Activated T-cell treated with anti-CD3 and anti-CD28 coated beads, Interleukin-2, amount 50 U/mL, for 4 hours (primary cell): Measurements from ENCODE around the gene GPRC5C. TPM values are rescaled to one million over a fixed set of nuclear protein-coding genes. Genes with fewer than 3 reads are reported as not detected.
"Not testable (repeated sequence)": the region's sequence is repeated elsewhere in the genome, so short reads cannot be mapped to it uniquely, and the experiment has no call there.

ENCODE experiments used
- ATAC-seq, 2 donors: fragments of 200-7000 bp; cut with Tn5 transposase; one replicate each; pipeline ENCODE4 v1.10.0; 2021
- DNase-seq: peaks from one replicate; pipeline ENCODE4 v3.0.0-alpha.2; 2020
- H3K27me3 Mint-ChIP-seq: one replicate; pipeline ENCODE4 v1.8.0; 2021; ENCODE audit warnings: low read depth, mixed read lengths
- H3K36me3 Mint-ChIP-seq: one replicate; pipeline ENCODE4 v1.8.0; 2022; ENCODE audit warnings: mixed read lengths; ENCODE audit not compliant: insufficient read depth
- H3K4me1 Mint-ChIP-seq: one replicate; pipeline ENCODE4 v1.8.0; 2021; ENCODE audit warnings: low read depth, mixed read lengths
- H3K4me3 Mint-ChIP-seq: one replicate; pipeline ENCODE4 v1.8.0; 2021; ENCODE audit warnings: mild to moderate bottlenecking, moderate library complexity, mixed read lengths
- H3K9me3 Mint-ChIP-seq: one replicate; pipeline ENCODE4 v1.8.0; 2021; ENCODE audit warnings: mixed read lengths
- total RNA-seq, 3 donors: library from RNA; stranded (reverse); gene quantifications; one replicate each; pipeline ENCODE4 v1.2.1, GENCODE V29; 2021

Gene GPRC5C
- total RNA-seq, 3 donors from 2014 or later = 0.49 to 0.76 (median 0.63) TPM

DNA sequence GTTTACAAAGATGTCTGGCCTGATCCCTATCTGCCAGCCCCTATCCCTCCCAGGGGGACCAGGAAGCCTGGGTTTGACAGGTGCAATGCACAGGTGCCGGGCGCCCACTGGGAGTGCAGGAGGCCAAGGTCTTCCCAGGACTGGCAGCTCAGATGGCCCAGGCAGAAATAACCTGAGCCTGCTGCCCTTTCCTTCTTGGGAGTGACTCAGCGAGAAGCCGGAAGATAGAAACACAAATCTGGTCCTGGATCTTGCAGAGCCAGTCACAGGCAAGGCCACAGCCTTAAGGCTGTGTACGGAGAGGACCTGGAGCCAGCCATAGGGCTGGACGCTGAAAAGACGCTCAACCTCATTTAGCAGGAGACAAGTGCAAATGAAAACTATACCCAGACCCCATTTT lies 36.9 kb upstream of the GPRC5C start:
- Mint-ChIP-seq H3K4me1 (no peaks in the 10 kb centered on the region), H3K27me3 (peaks cover 3% of the 10 kb centered on the region), H3K9me3 (no peaks in the 10 kb centered on the region), H3K4me3 (no peak overlapping the region), H3K36me3 (no peaks in the 10 kb centered on the region)
- no peak for ATAC-seq
- DNase-seq = no peak

DNA sequence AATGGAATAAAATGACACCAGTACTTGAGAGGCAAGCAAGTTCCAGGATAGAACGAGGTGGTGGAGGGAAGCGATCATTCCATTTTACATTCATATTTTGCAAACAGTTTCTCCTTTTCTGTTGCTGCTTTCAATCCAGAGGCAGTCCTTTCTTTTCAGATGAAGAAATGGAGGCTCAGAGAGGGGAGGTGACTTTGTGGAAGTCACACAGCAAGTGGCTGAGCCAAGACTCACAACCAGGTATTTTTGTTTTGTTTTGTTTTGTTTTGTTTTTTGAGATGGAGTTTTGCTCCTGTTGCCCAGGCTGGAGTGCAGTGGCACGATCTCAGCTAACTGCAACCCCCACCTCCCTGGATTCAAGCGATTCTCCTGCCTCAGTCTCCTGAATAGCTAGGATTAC lies 35.3 kb upstream of the GPRC5C start:
- H3K4me3 Mint-ChIP-seq = no peak overlapping the region
- H3K27me3 Mint-ChIP-seq = peaks cover 3% of the 10 kb centered on the region
- no peaks in the 10 kb centered on the region for H3K36me3 Mint-ChIP-seq
- DNase-seq (no peak), ATAC-seq (no peak)
- no peaks in the 10 kb centered on the region for H3K4me1 Mint-ChIP-seq
- H3K9me3 Mint-ChIP-seq = no peaks in the 10 kb centered on the region

DNA sequence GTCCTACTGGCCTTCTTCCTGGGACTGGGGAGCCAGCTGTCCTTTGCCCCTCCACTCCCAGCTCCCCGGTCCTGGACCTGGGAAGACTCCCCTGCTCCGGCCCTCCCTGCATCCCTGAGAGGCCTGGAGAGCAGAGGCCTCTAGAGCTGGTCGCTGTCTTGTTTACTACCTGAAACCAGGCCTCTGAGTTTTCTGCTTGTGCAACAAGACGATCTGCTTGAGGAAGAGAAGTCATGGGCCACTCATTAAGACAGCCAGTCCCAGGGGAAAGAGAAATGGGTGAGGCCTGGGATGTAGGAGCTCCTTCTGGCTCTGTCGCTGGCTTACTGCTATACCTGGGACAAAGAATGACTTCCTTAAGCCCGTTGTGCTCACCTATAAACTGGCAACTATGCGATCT lies 29.8 kb upstream of the GPRC5C start:
- Mint-ChIP-seq H3K27me3 (peaks cover 2% of the 10 kb centered on the region), H3K4me1 (no peaks in the 10 kb centered on the region), H3K4me3 (no peak overlapping the region), H3K9me3 (no peaks in the 10 kb centered on the region), H3K36me3 (no peaks in the 10 kb centered on the region)
- no peak for ATAC-seq
- no peak for DNase-seq

DNA sequence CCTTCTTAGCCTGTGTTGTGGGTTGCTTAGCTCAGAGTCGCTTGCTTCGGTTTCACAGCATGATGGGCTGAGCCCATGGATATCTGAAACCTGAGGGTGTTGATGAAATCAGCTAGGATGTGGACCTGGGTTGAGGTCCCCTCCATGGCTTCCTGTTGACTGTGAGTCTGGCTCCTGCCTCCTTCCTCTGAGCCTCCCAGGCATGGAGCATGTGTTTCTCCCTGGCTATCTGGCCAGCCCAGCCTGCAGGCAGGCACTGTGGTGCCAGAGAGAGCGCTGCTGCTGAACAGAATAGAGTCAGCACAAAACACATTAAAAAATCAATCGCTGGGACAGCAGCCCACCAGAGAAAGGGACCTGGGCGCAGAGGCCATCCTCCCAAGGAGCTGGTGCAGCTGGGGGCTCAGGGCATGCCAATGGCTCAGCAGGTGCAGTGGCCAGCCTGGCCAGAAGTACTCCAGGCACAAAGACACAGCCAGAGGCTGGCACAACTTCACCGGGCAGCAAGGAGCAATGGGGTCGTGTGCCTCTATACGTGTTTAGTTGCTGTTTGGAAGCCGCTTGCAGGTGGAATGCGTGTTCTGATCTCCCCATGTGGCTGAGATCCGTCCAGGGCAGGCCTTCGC lies 28.3 kb upstream of the GPRC5C start:
- ATAC-seq (no peak), DNase-seq (no peak)
- Mint-ChIP-seq H3K27me3 (peaks cover 2% of the 10 kb centered on the region), H3K36me3 (no peaks in the 10 kb centered on the region), H3K4me1 (no peaks in the 10 kb centered on the region), H3K9me3 (no peaks in the 10 kb centered on the region), H3K4me3 (no peak overlapping the region)

DNA sequence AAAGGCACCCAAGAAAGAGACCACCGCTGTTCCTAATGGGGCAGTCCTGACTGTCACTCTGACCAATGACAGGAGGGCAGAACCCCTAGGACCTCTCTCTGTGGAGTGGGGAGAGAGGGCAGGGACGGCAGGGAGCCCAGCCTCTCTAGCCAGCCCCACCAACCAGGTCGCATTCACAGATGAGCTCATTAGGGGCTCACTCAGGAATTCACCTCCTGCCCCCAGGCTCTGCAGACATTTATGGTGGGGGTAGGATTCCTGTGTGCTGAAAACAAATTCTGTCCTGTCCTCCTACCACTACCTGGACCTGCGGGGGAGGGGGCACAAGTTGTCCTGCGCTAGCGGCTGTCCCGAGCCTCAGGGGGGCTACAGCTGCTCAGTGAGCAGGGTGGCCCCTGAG lies 27.7 kb upstream of the GPRC5C start:
- H3K27me3 Mint-ChIP-seq = peaks cover 2% of the 10 kb centered on the region
- DNase-seq (no peak), ATAC-seq (no peak)
- H3K36me3 Mint-ChIP-seq = no peaks in the 10 kb centered on the region
- no peaks in the 10 kb centered on the region for H3K4me1 Mint-ChIP-seq
- no peak overlapping the region for H3K4me3 Mint-ChIP-seq
- H3K9me3 Mint-ChIP-seq = no peaks in the 10 kb centered on the region

DNA sequence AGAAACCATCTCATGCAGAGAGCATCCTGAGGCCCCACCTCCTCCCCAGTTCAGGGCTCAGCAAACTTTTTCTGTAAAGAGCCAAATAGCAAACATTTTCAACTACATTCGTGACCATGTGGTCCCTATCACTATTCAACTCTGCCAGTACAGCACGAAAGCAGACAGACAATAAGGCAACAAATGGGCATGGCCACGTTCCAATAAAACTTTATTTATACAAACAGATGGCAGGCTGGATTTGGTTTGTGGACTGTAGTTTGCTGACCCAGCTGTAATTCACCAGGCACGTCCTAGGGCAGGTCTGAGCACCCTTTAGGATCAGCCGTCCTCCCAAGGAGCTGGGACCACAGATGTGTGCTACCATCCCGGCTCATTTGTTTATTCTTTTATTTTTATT lies 27.1 kb upstream of the GPRC5C start:
- Mint-ChIP-seq H3K4me3 (no peak overlapping the region), H3K27me3 (peaks cover 2% of the 10 kb centered on the region), H3K36me3 (no peaks in the 10 kb centered on the region), H3K4me1 (no peaks in the 10 kb centered on the region), H3K9me3 (no peaks in the 10 kb centered on the region)
- no peak for ATAC-seq
- no peak for DNase-seq

DNA sequence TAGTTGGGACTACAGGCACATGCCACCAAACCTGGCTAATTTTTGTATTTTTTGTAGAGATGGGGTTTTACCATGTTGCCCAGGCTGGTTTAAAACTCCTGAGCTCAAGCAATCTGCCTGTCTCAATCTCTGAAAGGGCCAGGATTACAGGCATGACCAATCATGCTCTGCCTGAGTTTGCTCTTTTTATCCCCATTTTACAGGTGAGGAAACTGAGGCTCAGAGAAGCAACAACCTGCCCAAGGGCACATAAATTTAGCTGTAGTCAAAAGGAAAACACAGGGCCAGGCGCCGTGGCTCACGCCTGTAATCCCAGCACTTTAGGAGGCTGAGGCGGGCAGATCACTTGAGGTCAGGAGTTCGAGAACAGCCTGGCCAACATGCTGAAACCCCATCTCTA lies 26.6 kb upstream of the GPRC5C start:
- not testable (repeated sequence) for DNase-seq, H3K4me1 Mint-ChIP-seq, H3K9me3 Mint-ChIP-seq, H3K27me3 Mint-ChIP-seq, H3K36me3 Mint-ChIP-seq, ATAC-seq, H3K4me3 Mint-ChIP-seq

DNA sequence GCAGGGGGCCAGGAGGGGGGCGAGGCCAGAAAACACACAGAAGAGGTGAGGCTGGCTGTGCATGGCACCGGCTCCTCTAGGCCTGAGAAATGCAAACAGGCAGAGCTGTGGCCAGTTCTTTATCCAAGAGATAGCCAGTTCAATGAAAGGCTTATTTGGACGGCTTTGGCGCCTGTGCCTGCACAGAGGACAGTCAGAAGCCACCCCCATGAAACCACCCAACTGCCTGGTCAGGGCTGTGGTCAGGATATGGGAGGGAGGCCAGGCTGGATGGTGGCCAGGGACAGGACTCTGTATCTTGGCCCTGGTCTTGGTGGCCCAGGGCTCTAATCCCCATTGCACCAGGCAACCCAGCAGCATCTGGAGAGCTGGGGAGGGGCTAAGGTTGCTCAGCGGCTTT lies 24.5 kb upstream of the GPRC5C start:
- no peaks in the 10 kb centered on the region for H3K36me3 Mint-ChIP-seq
- no peak overlapping the region for H3K4me3 Mint-ChIP-seq
- H3K9me3 Mint-ChIP-seq = no peaks in the 10 kb centered on the region
- ATAC-seq (no peak), DNase-seq (no peak)
- no peaks in the 10 kb centered on the region for H3K4me1 Mint-ChIP-seq
- peaks cover 4% of the 10 kb centered on the region for H3K27me3 Mint-ChIP-seq

DNA sequence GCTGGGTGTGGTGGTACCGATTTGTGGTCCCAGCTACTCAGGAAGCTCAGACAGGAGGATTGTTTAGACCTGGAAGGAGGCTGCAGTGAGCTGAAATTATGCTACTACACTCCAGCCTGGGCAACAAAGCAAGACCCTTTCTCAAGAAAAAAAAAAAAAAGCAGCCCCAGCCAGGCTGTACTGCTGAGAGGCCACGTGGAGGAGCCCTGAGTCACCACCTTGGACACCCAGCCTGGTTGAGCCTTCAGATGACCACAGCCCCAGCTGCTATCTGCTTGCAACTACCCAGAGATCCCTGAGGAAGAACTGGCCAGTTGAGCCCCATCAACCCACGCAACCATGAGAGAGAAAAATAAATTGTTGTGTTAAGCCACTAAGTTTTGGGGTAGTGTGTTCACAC lies 23.6 kb upstream of the GPRC5C start:
- H3K27me3 Mint-ChIP-seq = peaks cover 8% of the 10 kb centered on the region
- ATAC-seq (no peak), DNase-seq (no peak)
- H3K9me3 Mint-ChIP-seq = no peaks in the 10 kb centered on the region
- H3K4me1 Mint-ChIP-seq = no peaks in the 10 kb centered on the region
- H3K4me3 Mint-ChIP-seq = no peak overlapping the region
- no peaks in the 10 kb centered on the region for H3K36me3 Mint-ChIP-seq

DNA sequence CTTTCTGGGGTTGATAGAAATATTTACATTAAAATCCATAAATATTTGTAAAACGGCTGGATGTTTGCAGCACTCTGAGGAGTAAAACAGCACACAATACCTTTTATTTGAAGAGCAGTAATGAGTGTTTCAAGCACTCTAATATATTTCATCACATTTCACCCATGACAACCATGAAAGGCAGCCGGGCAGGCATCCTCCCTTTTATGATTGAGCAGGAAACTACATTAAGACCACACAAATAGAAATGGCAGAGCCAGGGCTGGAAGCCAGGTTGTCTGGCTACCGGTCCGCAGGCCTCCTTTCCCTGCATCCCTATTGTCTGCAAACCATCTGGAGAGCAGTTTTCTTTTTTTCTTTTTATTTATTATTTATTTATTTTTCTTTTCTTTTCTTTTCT lies 23.1 kb upstream of the GPRC5C start:
- Mint-ChIP-seq H3K4me3 (no peak overlapping the region), H3K9me3 (no peaks in the 10 kb centered on the region), H3K36me3 (no peaks in the 10 kb centered on the region), H3K27me3 (peaks cover 11% of the 10 kb centered on the region), H3K4me1 (no peaks in the 10 kb centered on the region)
- ATAC-seq = no peak
- DNase-seq = no peak

DNA sequence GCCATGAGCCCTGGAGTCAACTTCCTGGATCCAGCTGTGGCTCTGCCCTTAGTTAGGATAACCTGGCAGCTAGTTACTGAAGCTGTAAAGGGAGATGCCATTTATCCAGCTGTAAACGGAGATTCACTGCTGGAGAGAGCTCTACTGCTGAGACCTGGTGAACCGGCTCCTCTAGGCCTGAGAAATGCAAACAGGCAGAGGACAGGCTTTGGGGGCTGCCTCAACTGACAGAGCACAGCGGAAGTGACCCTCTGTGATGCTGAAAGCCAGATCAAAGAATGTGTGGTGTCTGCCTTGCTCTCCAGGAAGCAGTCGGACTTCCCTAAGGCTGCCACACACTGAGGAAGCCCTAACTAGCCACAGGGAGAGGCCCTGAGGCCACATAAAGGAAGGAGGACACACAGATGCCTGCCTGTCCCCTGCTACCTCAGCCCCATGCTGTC lies 21.9 kb upstream of the GPRC5C start:
- Mint-ChIP-seq H3K4me3 (no peak overlapping the region), H3K4me1 (no peaks in the 10 kb centered on the region), H3K36me3 (no peaks in the 10 kb centered on the region), H3K27me3 (peaks cover 8% of the 10 kb centered on the region), H3K9me3 (no peaks in the 10 kb centered on the region)
- ATAC-seq (no peak), DNase-seq (no peak)

DNA sequence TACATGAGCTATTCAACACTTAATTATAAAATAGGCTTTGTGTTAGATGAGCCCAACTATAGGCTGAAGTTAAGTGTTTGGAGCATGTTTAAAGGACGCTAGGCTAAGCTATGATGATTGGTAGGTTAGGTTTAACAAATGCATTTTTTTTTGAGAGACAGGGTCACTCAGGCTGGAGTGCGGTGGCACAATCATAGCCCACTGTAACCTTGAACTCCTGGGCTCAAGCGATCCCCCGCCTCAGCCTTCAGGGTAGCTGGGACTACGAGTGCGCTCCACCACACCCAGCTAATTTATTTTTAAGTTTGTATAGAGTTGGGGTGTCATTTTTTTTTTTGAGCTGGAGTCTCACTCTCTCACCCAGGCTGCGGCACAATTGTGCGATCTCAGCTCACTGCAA lies 19.3 kb upstream of the GPRC5C start:
- Mint-ChIP-seq H3K36me3 (no peaks in the 10 kb centered on the region), H3K4me1 (no peaks in the 10 kb centered on the region), H3K27me3 (peaks cover 11% of the 10 kb centered on the region), H3K9me3 (no peaks in the 10 kb centered on the region), H3K4me3 (no peak overlapping the region)
- ATAC-seq (no peak), DNase-seq (no peak)

DNA sequence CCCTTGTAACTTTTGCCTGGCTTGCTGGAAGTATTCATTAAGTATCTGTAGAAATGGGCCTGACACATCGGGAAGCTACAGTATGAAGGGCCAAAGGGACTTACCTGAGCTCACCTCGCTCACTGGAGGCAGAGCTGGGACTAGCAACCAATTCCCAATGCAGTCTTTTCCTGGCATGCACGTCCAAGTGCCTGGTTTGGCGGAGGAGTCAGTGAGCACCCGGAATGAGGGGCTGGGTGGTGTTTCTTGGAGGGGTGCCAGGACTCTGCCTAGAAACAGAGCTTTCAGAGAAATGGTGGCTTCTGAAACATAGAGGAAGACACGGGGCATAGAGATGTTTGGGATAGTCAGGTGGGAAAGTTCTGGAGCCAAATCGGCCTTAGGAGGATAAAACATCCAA lies 18.4 kb upstream of the GPRC5C start:
- Mint-ChIP-seq H3K4me1 (no peaks in the 10 kb centered on the region), H3K9me3 (no peaks in the 10 kb centered on the region), H3K36me3 (no peaks in the 10 kb centered on the region), H3K27me3 (peaks cover 12% of the 10 kb centered on the region), H3K4me3 (no peak overlapping the region)
- no peak for DNase-seq
- ATAC-seq = no peak

DNA sequence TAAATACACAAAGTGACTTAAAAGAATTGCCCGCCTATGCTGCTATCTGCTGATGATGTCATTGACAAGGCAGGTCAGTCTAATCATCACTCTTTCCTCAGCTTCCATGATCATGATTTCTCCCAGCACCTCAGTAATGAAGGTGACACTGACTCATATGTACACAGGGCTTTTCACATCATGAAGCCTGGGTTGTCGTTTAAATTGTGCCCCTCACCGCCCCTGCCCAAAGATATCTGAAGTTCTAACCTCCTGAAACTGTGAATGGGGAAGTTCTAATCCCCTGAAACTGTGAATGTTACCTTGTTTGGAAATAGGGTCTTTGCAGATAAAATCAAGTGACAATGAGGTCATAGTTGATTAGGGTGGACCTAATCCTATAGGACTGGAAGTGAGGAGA lies 17.4 kb upstream of the GPRC5C start:
- Mint-ChIP-seq H3K9me3 (no peaks in the 10 kb centered on the region), H3K36me3 (no peaks in the 10 kb centered on the region)

DNA sequence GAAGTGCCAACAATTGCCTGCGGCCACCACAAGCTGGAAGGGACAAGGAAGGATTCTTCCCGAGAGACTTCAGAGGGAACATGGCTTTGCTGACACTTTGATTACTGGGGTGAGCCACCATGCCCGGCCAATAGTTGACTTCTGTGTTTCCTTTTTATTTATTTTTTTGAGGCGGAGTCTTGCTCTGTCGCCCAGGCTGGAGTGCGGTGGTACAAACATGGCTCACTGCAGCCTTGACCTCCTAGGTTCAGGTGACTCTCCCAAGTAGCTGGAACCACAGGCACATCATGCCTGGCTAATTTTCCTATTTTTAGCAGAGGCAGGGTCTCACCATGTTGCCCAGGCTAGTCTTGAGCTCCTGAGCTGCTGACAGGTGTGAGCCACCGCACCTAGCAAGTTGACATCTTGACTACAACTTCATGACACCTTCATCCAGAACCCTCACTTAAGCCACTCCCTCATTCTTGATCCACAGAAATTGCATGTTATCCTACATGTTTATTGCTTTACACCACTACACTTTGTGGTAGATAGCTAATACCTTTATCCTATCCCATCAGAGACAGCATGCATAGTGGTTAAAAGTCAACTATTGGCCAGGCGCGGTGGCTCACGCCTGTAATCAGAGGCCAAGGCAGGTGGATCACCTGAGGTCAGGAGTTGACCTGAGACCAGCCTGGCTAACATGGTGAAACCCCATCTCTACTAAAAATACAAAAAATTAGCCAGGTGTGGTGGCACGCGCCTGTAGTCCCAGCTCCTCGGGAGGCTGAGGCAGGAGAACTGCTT lies 16.1 kb upstream of the GPRC5C start:
- DNase-seq = no peak
- H3K4me1 Mint-ChIP-seq = no peaks in the 10 kb centered on the region
- no peaks in the 10 kb centered on the region for H3K36me3 Mint-ChIP-seq
- H3K9me3 Mint-ChIP-seq = no peaks in the 10 kb centered on the region
- ATAC-seq = no peak
- peaks cover 12% of the 10 kb centered on the region for H3K27me3 Mint-ChIP-seq
- H3K4me3 Mint-ChIP-seq = no peak overlapping the region

More for the DNA sequence above, 17.4 kb upstream of the GPRC5C start:
- H3K4me3 Mint-ChIP-seq = no peak overlapping the region
- H3K4me1 Mint-ChIP-seq = no peaks in the 10 kb centered on the region
- DNase-seq (no peak), ATAC-seq (no peak)
- H3K27me3 Mint-ChIP-seq = peaks cover 12% of the 10 kb centered on the region
